ENCODE data around the gene MAGI2. TPM values are rescaled to one million over a fixed set of nuclear protein-coding genes. Genes with fewer than 3 reads are reported as not detected.

Gene MAGI2
- total and polyA plus RNA-seq, 2 donors (not counting 3 experiments of a cell fraction or from before 2014, with no cell fraction given), result 0.28 to 6.0 TPM

DNA sequence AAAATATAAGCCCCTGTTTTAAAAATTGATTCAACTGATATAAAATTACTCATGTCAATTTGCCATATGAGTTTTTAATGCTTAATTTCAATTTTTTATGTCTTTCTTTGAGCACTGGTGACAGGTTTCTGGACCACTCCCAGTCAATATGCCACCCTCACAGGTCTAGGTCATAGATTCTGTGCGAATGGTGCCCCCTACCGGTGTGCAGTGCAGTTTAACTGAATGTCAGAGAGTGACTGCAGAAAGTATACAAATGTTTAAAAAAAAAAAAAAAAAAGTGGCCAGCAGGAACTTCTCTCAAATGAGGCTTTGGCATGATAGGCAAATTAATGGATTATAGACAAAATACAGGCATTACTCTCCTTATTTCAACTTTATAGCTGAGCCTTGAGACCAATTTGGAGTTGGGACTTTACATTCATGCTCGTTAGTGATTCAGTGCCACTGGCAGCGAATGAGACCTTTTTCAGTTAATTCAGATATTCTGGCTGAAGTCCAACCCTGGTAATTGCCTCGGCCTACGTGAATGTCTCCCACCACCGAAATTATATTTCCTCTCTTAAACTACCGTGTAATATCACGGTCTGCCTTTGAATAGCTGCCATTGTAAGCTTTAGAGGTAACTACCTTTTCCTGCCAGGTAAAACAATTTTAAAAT, 1227.3 kb downstream of the MAGI2 start:
- Histone ChIP-seq H2AFZ (ENCODE audit: low read depth, low read length) (no peak overlapping the region), H3K4me1 (ENCODE audit: control insufficient read depth, extremely low read depth, insufficient read depth, low read length) (no peaks in the 10 kb centered on the region), H3K9me3 (replicated peaks; ENCODE audit: control insufficient read depth, insufficient read depth, low read length) (no peaks in the 10 kb centered on the region), H3K4me2 (ENCODE audit: insufficient read depth, low read length) (no peak overlapping the region), H3K27me3 (ENCODE audit: control insufficient read depth in 2 of 2, insufficient read depth in 2 of 2, low read length in 2 of 2) (no peaks in the 10 kb centered on the region), H3K9me1 (replicated peaks; ENCODE audit: control insufficient read depth, extremely low read depth, insufficient read depth, low read length) (no peaks in the 10 kb centered on the region), H3K27ac (ENCODE audit: insufficient read depth, low read depth, low read length) (no peak overlapping the region), H4K20me1 (replicated peaks; ENCODE audit: control insufficient read depth, extremely low read depth, insufficient read depth, low read length) (no peaks in the 10 kb centered on the region), H3K4me3 (replicated peaks in 1 of 3; ENCODE audit: insufficient read depth in 1 of 3, low read depth in 1 of 3, low read length in 3 of 3) (no peak overlapping the region), H3K36me3 (ENCODE audit: control insufficient read depth in 2 of 2, extremely low read depth in 1 of 2, insufficient read depth in 2 of 2, low read length in 2 of 2) (no peaks in the 10 kb centered on the region), H3K79me2 (ENCODE audit: control insufficient read depth, insufficient read depth, low read length) (no peaks in the 10 kb centered on the region), H3K9ac (replicated peaks; ENCODE audit: extremely low read depth, insufficient read depth, low read length) (no peak overlapping the region)
- ChIA-PET POLR2A (no interaction called here), CTCF (interaction anchor here (0.7 to 1.8 kb wide), 2 partner anchors 92 to 784 kb away, joined by 6 to 7 read pairs; no protein-coding TSS in a partner anchor)
- no TSS peak for BruUV-seq (replicated peaks)
- intact Hi-C loops (cut with micrococcal nuclease), result loop anchor here (2.0 kb wide), 1 partner anchor 205 kb away; no protein-coding TSS in a partner anchor
- peak; percentile 25 for DNase-seq (ENCODE audit: low read depth, low spot score)
- dilution Hi-C loops (cut with MboI; ENCODE audit: extremely low pct_ligation_motif_present, low sequenced_read_pairs), result no loop called here
- TF ChIP-seq, protein P1, sequence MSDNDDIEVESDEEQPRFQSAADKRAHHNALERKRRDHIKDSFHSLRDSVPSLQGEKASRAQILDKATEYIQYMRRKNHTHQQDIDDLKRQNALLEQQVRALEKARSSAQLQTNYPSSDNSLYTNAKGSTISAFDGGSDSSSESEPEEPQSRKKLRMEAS (IDR thresholded peaks at IDR 0.05; ENCODE audit: insufficient read depth, insufficient read length), result no peak
- TF ChIP-seq, protein P2, sequence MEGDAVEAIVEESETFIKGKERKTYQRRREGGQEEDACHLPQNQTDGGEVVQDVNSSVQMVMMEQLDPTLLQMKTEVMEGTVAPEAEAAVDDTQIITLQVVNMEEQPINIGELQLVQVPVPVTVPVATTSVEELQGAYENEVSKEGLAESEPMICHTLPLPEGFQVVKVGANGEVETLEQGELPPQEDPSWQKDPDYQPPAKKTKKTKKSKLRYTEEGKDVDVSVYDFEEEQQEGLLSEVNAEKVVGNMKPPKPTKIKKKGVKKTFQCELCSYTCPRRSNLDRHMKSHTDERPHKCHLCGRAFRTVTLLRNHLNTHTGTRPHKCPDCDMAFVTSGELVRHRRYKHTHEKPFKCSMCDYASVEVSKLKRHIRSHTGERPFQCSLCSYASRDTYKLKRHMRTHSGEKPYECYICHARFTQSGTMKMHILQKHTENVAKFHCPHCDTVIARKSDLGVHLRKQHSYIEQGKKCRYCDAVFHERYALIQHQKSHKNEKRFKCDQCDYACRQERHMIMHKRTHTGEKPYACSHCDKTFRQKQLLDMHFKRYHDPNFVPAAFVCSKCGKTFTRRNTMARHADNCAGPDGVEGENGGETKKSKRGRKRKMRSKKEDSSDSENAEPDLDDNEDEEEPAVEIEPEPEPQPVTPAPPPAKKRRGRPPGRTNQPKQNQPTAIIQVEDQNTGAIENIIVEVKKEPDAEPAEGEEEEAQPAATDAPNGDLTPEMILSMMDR (IDR thresholded peaks at IDR 0.05; ENCODE audit: extremely low read depth in 1 of 2, insufficient read depth in 1 of 2, low read depth in 1 of 2, low read length in 2 of 2), result peak; percentile 23
- FAIRE-seq, result peak; percentile 50

DNA sequence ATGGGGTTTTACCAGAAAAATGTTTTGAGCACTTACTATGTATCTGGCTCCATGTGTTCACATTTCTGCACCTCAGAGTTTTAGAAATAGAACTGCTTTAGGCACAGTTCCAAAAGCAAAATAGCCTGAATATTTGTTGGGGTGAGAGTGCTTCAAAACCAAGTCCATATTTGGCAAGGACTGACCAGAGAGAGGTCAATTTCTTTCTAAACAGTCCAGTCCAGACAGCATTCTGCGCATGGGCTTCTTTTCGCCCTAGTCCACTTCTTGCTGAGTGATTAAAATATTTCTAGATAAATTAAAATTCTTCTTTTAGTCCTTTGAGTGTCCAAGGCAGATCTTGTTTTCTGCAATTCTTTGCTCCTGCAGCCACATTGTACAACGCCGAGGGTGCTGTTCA, 1227.9 kb downstream of the MAGI2 start:
- ChIA-PET CTCF (no interaction called here), POLR2A (no interaction called here)
- TF ChIP-seq POLR2A (IDR thresholded peaks at IDR 0.05; ENCODE audit: low read depth, low read length) (no peak), MYC (IDR thresholded peaks at IDR 0.05; ENCODE audit: low read depth, low read length) (no peak), JUN (IDR thresholded peaks at IDR 0.05; ENCODE audit: borderline replicate concordance, insufficient read depth, insufficient read length, low read depth) (no peak), GATA2 (IDR thresholded peaks at IDR 0.05; ENCODE audit: insufficient read depth, insufficient read length, low read depth, low read length) (no peak), FOS (IDR thresholded peaks at IDR 0.05; ENCODE audit: borderline replicate concordance, insufficient read depth, low read length) (no peak), EZH2 (IDR thresholded peaks at IDR 0.05; ENCODE audit: borderline replicate concordance, low read depth, low read length, severe bottlenecking) (no peak)
- TF ChIP-seq, protein P1 (IDR thresholded peaks at IDR 0.05; ENCODE audit: insufficient read depth, insufficient read length), result no peak
- Histone ChIP-seq H3K9me3 (replicated peaks; ENCODE audit: control insufficient read depth, insufficient read depth, low read length) (no peaks in the 10 kb centered on the region), H2AFZ (ENCODE audit: low read depth, low read length) (no peak overlapping the region), H3K27me3 (ENCODE audit: control insufficient read depth in 2 of 2, insufficient read depth in 2 of 2, low read length in 2 of 2) (peaks cover 0 to 2% of the 10 kb centered on the region in 2 experiments), H3K9me1 (replicated peaks; ENCODE audit: control insufficient read depth, extremely low read depth, insufficient read depth, low read length) (no peaks in the 10 kb centered on the region), H3K36me3 (ENCODE audit: control insufficient read depth in 2 of 2, extremely low read depth in 1 of 2, insufficient read depth in 2 of 2, low read length in 2 of 2) (no peaks in the 10 kb centered on the region), H3K27ac (ENCODE audit: insufficient read depth, low read depth, low read length) (no peak overlapping the region), H3K4me2 (ENCODE audit: insufficient read depth, low read length) (no peak overlapping the region), H3K4me1 (ENCODE audit: control insufficient read depth, extremely low read depth, insufficient read depth, low read length) (no peaks in the 10 kb centered on the region), H3K9ac (replicated peaks; ENCODE audit: extremely low read depth, insufficient read depth, low read length) (no peak overlapping the region), H4K20me1 (replicated peaks; ENCODE audit: control insufficient read depth, extremely low read depth, insufficient read depth, low read length) (no peaks in the 10 kb centered on the region), H3K79me2 (ENCODE audit: control insufficient read depth, insufficient read depth, low read length) (no peaks in the 10 kb centered on the region), H3K4me3 (replicated peaks in 1 of 3; ENCODE audit: insufficient read depth in 1 of 3, low read depth in 1 of 3, low read length in 3 of 3) (no peak overlapping the region)
- FAIRE-seq, result no peak
- DNase-seq (ENCODE audit: low read depth, low spot score), result no peak
- BruUV-seq (replicated peaks), result no TSS peak
- intact Hi-C loops (cut with micrococcal nuclease), result no loop called here
- dilution Hi-C loops (cut with MboI; ENCODE audit: extremely low pct_ligation_motif_present, low sequenced_read_pairs), result no loop called here
